GM12873 (cell line): ENCODE measurements around the gene DLGAP1.

Experiments used
- CTCF ChIP-seq: IDR thresholded peaks from 2 replicates; pipeline ENCODE4 v1.5.1; 2012; ENCODE audit warnings: low read depth, mild to moderate bottlenecking, moderate library complexity, low read length, control low read depth; ENCODE audit not compliant: insufficient read depth; ENCODE audit errors: missing control alignments

The DLGAP1 gene

GRCh38 chr18:4267641-4268040 is 187.5 kb downstream of the DLGAP1 start:
- no peak for TF ChIP-seq CTCF

GRCh38 chr18:4264347-4264791 is 190.7 kb downstream of the DLGAP1 start:
- TF ChIP-seq CTCF, result no peak

- no peak for TF ChIP-seq CTCF
These were observed 195.0 kb downstream of the DLGAP1 start for GRCh38 chr18:4260107-4260506.

GRCh38 chr18:4256766-4257417 is 198.2 kb downstream of the DLGAP1 start:
- no peak for TF ChIP-seq CTCF

- no peak for TF ChIP-seq CTCF
These were observed 200.3 kb downstream of the DLGAP1 start for GRCh38 chr18:4254840-4255239.

- TF ChIP-seq CTCF, result no peak
These were observed 202.3 kb downstream of the DLGAP1 start for GRCh38 chr18:4252829-4253228.

GRCh38 chr18:4251873-4252272 is 203.2 kb downstream of the DLGAP1 start:
- no peak for TF ChIP-seq CTCF

- no peak for TF ChIP-seq CTCF
These were observed 203.9 kb downstream of the DLGAP1 start for GRCh38 chr18:4251206-4251605.
